GM23338 (cell line): Measurements from ENCODE around the gene APCS.

ENCODE experiments used
- CREB1 ChIP-seq: fragments of 250-450 bp; sonication (Bioruptor Pico); IDR thresholded peaks from 2 replicates; pipeline ENCODE4 v1.5.0; 2020; ENCODE audit warnings: low read depth, mild to moderate bottlenecking, moderate library complexity
- EZH2phosphoT487 ChIP-seq: fragments of 200-600 bp; sonication (generic); IDR thresholded peaks from one replicate; pipeline ENCODE4 v1.8.1; 2018; ENCODE audit warnings: antibody characterized with exemption; ENCODE audit not compliant: unreplicated experiment
- NANOG ChIP-seq: IDR thresholded peaks from 2 replicates; pipeline ENCODE4 v1.6.1; 2016; ENCODE audit warnings: antibody characterized with exemption, borderline replicate concordance
- TF ChIP-seq, protein P1 (sequence below), 2 experiments: fragments of 200-600 bp in 1 of 2; sonication (generic) in 1 of 2; conservative IDR thresholded peaks; 2 replicates each; pipeline versions ENCODE4 v1.5.1 to v1.6.1; 2016 to 2017; ENCODE audit warnings: antibody characterized with exemption in 2 of 2, low read depth in 2 of 2, mild to moderate bottlenecking in 2 of 2, moderate library complexity in 1 of 2

DNA sequence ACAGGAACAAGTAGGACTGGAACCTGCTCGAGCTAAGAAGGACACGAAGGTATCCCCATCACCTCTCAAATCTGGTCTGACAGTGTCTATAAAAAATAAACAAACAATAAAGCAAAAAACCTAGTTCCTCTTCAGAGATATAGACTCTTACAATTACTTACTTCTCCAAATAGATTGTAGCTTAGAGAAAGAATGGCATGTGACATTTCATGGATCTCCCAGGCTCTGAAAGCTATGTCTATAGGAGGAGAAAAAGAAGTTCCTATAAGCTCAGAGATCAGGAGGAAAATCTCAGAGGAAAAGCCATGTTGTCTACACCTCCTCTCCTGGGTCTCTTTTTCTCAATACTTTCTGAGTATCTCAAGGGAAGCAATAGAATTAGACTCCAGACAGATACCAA lies 39.5 kb upstream of the APCS start:
- TF ChIP-seq, protein P1, sequence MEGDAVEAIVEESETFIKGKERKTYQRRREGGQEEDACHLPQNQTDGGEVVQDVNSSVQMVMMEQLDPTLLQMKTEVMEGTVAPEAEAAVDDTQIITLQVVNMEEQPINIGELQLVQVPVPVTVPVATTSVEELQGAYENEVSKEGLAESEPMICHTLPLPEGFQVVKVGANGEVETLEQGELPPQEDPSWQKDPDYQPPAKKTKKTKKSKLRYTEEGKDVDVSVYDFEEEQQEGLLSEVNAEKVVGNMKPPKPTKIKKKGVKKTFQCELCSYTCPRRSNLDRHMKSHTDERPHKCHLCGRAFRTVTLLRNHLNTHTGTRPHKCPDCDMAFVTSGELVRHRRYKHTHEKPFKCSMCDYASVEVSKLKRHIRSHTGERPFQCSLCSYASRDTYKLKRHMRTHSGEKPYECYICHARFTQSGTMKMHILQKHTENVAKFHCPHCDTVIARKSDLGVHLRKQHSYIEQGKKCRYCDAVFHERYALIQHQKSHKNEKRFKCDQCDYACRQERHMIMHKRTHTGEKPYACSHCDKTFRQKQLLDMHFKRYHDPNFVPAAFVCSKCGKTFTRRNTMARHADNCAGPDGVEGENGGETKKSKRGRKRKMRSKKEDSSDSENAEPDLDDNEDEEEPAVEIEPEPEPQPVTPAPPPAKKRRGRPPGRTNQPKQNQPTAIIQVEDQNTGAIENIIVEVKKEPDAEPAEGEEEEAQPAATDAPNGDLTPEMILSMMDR (conservative IDR thresholded peaks at IDR 0.05; ENCODE audit: low read depth in 2 of 2): no peak
- TF ChIP-seq CREB1 (CRISPR knock-in tag) (no peak), NANOG (no peak), EZH2phosphoT487 (no peak)
